ENCODE data around the gene CCSER1. TPM values are rescaled to one million over a fixed set of nuclear protein-coding genes. Genes with fewer than 3 reads are reported as not detected.
A peak's percentile ranks its signal among the peaks of the same experiment; 100 is the strongest.

Gene CCSER1
- total and polyA plus RNA-seq, 2 experiments from 2014 or later = 5.2 to 23.4 TPM

- peak; percentile 17 for DNase-seq (ENCODE audit: low spot score)
- peak overlapping the region; percentile 12 for H2AFZ ChIP-seq
Observed at GRCh38 chr4:90950385-90950841, 823.2 kb downstream of the CCSER1 start.

GRCh38 chr4:90951037-90951436, 823.8 kb downstream of the CCSER1 start:
- H4K20me1 ChIP-seq (ENCODE audit: insufficient read depth, poor library complexity, severe bottlenecking) = no peaks in the 10 kb centered on the region
- no peaks in the 10 kb centered on the region for H3K36me3 ChIP-seq (replicated peaks; ENCODE audit: insufficient read depth, low read depth)
- TF ChIP-seq EZH2 (IDR thresholded peaks at IDR 0.05; ENCODE audit: borderline replicate concordance) = no peak
- TF ChIP-seq EZH2phosphoT487 (IDR thresholded peaks at IDR 0.05; ENCODE audit: low read depth, severe bottlenecking, unreplicated experiment) = no peak
- TF ChIP-seq CTCF (IDR thresholded peaks at IDR 0.05; ENCODE audit: poor library complexity) = no peak
- H3K9me2 ChIP-seq (replicated peaks; ENCODE audit: insufficient read depth) = no peaks in the 10 kb centered on the region
- no peak overlapping the region for H2AFZ ChIP-seq
- no peaks in the 10 kb centered on the region for H3K9me3 ChIP-seq (ENCODE audit: low read depth)
- DNase-seq (ENCODE audit: low spot score) = peak; percentile 81
- peaks cover 7% of the 10 kb centered on the region for H3K4me1 ChIP-seq (ENCODE audit: insufficient read depth)
- WGBS (ENCODE audit: low lambda C conversion rate, missing lambda C conversion rate) = 5% methylated on average over 2 of the region's 2 CpGs
- H3K79me2 ChIP-seq = no peaks in the 10 kb centered on the region
- H3K27ac ChIP-seq = peak overlapping the region; percentile 81
- no peak overlapping the region for H3K4me3 ChIP-seq
- H3K4me2 ChIP-seq = peak overlapping the region; percentile 68
- no peaks in the 10 kb centered on the region for H3K27me3 ChIP-seq

More at GRCh38 chr4:90950385-90950841, 823.2 kb downstream of the CCSER1 start:
- H3K27me3 ChIP-seq = no peaks in the 10 kb centered on the region
- H3K27ac ChIP-seq = peak overlapping the region; percentile 81
- H3K4me2 ChIP-seq = peak overlapping the region; percentile 68
- H3K79me2 ChIP-seq = no peaks in the 10 kb centered on the region
- H3K9me3 ChIP-seq (ENCODE audit: low read depth) = no peaks in the 10 kb centered on the region
- H3K9me2 ChIP-seq (replicated peaks; ENCODE audit: insufficient read depth) = no peaks in the 10 kb centered on the region
- no peaks in the 10 kb centered on the region for H3K36me3 ChIP-seq (replicated peaks; ENCODE audit: insufficient read depth, low read depth)
- no peaks in the 10 kb centered on the region for H4K20me1 ChIP-seq (ENCODE audit: insufficient read depth, poor library complexity, severe bottlenecking)
- TF ChIP-seq EZH2phosphoT487 (IDR thresholded peaks at IDR 0.05; ENCODE audit: low read depth, severe bottlenecking, unreplicated experiment) (no peak), CTCF (IDR thresholded peaks at IDR 0.05; ENCODE audit: poor library complexity) (no peak), EZH2 (IDR thresholded peaks at IDR 0.05; ENCODE audit: borderline replicate concordance) (no peak)
- 27% methylated on average over 7 of the region's 7 CpGs for WGBS (ENCODE audit: low lambda C conversion rate, missing lambda C conversion rate)
- peak overlapping the region; percentile 6 for H3K4me3 ChIP-seq
- peaks cover 7% of the 10 kb centered on the region for H3K4me1 ChIP-seq (ENCODE audit: insufficient read depth)

- Histone ChIP-seq H3K4me2 (peak overlapping the region; percentile 41), H3K4me3 (no peak overlapping the region), H4K20me1 (ENCODE audit: insufficient read depth, poor library complexity, severe bottlenecking) (no peaks in the 10 kb centered on the region), H3K27ac (peak overlapping the region; percentile 63), H3K9me2 (replicated peaks; ENCODE audit: insufficient read depth) (no peaks in the 10 kb centered on the region), H3K27me3 (no peaks in the 10 kb centered on the region), H3K4me1 (ENCODE audit: insufficient read depth) (peaks cover 12% of the 10 kb centered on the region), H3K79me2 (no peaks in the 10 kb centered on the region), H3K9me3 (ENCODE audit: low read depth) (no peaks in the 10 kb centered on the region), H3K36me3 (replicated peaks; ENCODE audit: insufficient read depth, low read depth) (no peaks in the 10 kb centered on the region), H2AFZ (no peak overlapping the region)
- peak; percentile 48 for DNase-seq (ENCODE audit: low spot score)
- WGBS (ENCODE audit: low lambda C conversion rate, missing lambda C conversion rate) = 23% methylated on average over 3 of the region's 3 CpGs
- no peak for TF ChIP-seq CTCF (IDR thresholded peaks at IDR 0.05; ENCODE audit: poor library complexity)
- no peak for TF ChIP-seq EZH2phosphoT487 (IDR thresholded peaks at IDR 0.05; ENCODE audit: low read depth, severe bottlenecking, unreplicated experiment)
- TF ChIP-seq EZH2 (IDR thresholded peaks at IDR 0.05; ENCODE audit: borderline replicate concordance) = no peak
Observed at GRCh38 chr4:90958256-90958895, 831.2 kb downstream of the CCSER1 start.

Data from hepatocyte (in vitro differentiated cells).